AG09309 (cell line): ENCODE measurements around the gene CAMK2A.
"Not testable (repeated sequence)": the region's sequence is repeated elsewhere in the genome, so short reads cannot be mapped to it uniquely, and the experiment has no call there.

ENCODE experiments used
- DNase-seq: peaks from one replicate; pipeline ENCODE4 v3.0.0-alpha.2; 2010; ENCODE audit warnings: low read depth
- H3K4me3 ChIP-seq: 2 replicates; pipeline ENCODE4 v1.5.1; 2011; ENCODE audit warnings: mild to moderate bottlenecking, low read depth, low read length, moderate library complexity; ENCODE audit not compliant: control insufficient read depth
- TF ChIP-seq, protein P1 (sequence below): IDR thresholded peaks from 2 replicates; pipeline ENCODE4 v1.5.1; 2011; ENCODE audit warnings: mild to moderate bottlenecking, low read depth, low read length, inconsistent platforms; ENCODE audit not compliant: insufficient read depth, control insufficient read depth; ENCODE audit errors: missing control alignments

Gene CAMK2A

DNA sequence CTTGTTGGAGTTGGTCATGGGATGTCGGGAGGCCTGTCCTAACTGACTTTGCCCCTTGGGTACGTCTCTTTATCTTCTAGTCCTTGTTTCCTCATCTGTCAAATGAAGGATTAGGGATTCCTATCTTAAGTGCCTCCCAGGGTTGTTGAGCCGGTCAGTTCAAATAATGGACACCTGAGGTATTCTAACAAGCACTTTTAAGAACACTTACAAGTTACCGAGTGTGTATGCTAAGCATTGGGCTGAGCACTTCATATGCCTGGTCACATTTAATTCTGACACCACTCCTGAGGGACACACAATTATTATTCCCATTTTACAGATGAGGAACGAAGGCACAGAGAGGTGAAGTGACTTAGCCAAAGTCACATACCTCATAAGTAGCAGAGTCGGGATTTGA lies 37.1 kb downstream of the CAMK2A start:
- TF ChIP-seq, protein P1, sequence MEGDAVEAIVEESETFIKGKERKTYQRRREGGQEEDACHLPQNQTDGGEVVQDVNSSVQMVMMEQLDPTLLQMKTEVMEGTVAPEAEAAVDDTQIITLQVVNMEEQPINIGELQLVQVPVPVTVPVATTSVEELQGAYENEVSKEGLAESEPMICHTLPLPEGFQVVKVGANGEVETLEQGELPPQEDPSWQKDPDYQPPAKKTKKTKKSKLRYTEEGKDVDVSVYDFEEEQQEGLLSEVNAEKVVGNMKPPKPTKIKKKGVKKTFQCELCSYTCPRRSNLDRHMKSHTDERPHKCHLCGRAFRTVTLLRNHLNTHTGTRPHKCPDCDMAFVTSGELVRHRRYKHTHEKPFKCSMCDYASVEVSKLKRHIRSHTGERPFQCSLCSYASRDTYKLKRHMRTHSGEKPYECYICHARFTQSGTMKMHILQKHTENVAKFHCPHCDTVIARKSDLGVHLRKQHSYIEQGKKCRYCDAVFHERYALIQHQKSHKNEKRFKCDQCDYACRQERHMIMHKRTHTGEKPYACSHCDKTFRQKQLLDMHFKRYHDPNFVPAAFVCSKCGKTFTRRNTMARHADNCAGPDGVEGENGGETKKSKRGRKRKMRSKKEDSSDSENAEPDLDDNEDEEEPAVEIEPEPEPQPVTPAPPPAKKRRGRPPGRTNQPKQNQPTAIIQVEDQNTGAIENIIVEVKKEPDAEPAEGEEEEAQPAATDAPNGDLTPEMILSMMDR: no peak
- DNase-seq: no peak
- H3K4me3 ChIP-seq: no peak overlapping the region

DNA sequence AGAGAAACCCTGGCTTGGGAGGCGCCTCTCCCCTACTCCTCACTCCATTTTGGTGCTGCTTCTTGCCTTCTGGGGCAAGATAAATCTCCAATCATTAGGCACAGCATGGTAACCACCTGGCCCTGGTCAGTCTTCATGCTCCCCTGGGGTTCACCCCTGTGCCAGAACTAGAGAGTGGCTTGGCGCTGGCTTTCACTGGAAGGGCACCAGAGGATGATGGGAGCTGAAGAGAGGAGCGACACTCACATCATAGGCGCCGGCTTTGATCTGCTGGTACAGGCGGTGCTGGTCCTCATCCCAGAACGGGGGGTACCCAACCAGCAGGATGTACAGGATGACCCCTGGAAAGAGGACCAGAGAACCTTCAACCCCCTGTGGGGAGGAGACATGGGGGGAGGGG lies 38.1 kb downstream of the CAMK2A start:
- TF ChIP-seq, protein P1: no peak
- no peak for DNase-seq
- no peak overlapping the region for H3K4me3 ChIP-seq

DNA sequence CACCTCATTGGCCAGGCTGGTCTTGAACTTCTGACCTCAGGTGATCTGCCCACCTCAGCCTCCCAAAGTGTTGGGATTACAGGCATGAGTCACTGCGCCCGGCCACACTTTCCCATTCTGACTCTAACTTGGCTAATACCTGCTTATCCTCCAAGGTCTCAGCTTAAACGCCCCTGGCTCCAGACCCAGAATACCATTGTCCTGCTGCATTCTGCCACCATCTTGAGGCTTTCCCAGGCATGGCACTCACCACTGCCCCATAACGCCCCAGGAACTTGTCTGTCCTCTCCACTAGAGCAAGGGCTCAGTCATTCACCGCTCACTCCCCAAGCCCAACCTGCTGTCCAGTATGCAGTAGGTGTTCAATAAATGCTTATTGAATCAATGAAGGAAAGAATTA lies 39.8 kb downstream of the CAMK2A start:
- TF ChIP-seq, protein P1: no peak
- H3K4me3 ChIP-seq: no peak overlapping the region
- no peak for DNase-seq

DNA sequence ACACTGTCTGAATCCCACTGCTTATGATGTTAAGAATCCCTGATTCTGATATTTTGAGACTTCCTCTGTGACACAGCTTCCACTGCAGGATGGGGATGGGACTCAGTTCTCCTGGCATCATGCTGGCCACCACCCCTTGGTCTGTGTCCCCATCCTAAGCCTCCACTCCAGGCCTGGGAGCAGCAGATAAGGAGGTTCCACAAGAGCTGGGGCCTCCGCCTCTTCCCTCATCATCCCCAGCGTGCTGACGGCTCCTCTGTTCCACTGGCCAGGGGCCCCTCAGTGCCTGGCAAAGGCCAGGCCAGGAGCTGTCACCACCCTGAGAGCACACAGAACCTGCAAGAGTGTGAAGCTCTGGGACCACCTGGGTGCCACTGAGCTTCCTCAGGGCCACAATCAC lies 40.6 kb downstream of the CAMK2A start:
- no peak for DNase-seq
- TF ChIP-seq, protein P1: no peak
- no peak overlapping the region for H3K4me3 ChIP-seq

DNA sequence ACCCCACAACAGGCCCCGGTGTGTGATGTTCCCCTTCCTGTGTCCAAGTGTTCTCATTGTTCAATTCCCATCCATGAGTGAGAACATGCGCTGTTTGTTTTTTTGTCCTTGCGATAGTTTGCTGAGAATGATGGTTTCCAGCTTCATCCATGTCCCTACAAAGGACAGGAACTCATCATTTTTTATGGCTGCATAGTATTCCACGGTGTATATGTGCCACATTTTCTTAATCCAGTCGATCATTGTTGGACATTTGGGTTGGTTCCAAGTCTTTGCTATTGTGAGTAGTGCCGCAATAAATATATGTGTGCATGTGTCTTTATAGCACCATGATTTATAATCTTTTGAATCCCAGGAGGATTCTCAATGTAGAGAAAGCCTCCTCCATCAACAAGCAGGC lies 41.1 kb downstream of the CAMK2A start:
- not testable (repeated sequence) for H3K4me3 ChIP-seq, DNase-seq

DNA sequence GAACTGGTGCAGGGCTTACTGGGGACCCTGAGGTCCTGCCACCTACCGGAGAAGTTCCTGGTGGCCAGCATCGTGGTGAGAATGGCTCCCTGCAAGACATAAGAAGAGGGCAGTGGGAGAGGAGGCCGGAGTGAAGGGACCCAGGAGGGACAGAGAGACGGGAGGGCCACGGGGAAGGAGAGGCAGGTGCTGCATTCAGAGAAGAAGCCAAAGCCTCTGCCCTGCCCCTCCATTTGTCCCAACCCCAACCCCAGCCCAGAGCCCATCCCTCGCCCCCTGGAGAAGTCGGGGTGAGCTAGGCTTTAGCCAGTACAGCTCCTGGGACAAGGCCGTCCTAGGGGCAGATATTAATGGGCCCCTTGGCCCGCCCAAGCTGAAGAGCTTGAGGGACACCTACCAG lies 41.8 kb downstream of the CAMK2A start:
- DNase-seq: no peak
- no peak overlapping the region for H3K4me3 ChIP-seq
- TF ChIP-seq, protein P1: no peak

DNA sequence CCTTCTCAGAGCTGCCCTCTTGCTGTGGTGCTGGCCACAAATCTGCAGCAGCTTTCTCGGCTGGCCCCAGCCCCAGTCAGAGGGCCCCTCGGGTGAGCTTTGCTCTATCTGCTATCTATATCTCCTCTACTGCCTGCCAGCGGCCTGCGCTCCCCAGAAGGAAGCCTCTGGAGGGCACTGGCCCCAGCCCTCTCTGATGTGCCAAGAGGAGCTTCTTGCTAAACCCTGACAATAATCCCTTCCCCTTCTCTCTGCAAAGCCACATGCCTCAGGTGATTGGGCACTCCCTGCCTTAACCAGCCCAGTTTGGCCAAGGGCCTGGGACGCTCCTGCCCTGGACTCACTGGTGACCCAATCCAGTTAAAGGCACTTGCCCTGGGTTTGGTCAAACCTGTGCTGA lies 42.7 kb downstream of the CAMK2A start:
- TF ChIP-seq, protein P1: no peak
- no peak overlapping the region for H3K4me3 ChIP-seq
- no peak for DNase-seq
